Activated CD4-positive, alpha-beta memory T cell treated with anti-CD3 and anti-CD28 coated beads for 36 hours (primary cell): ENCODE results near the gene ZNF132. TPM values are rescaled to one million over a fixed set of nuclear protein-coding genes. Genes with fewer than 3 reads are reported as not detected.

ENCODE experiments used
- microRNA-seq: library from miRNA; unstranded; fragments of <30 nt; microRNA quantifications from one replicate; pipeline ENCODE4 v1.2.0, GENCODE V29; 2022; ENCODE audit warnings: borderline number of aligned reads, borderline microRNAs expressed, borderline replicate concordance
- total RNA-seq, 2 experiments: library from RNA; stranded (reverse); gene quantifications; one replicate each; pipeline ENCODE4 v1.2.3, GENCODE V29; 2021

ZNF132 gene
- total RNA-seq, 2 experiments from 2014 or later: 3.1 to 3.6 TPM

Small RNAs within 50 kb of the gene (microRNA-seq; reads per million reads assigned to microRNA genes)
- not detected for gene MIR4754

Other genes with a start within 250 kb of the ZNF132 start
- 10 to 100 TPM; 39.6 to 45.4 TPM for gene ZNF544, start 211.2 kb downstream of the ZNF132 start, total RNA-seq
- gene ZNF8, start 161.2 kb downstream of the ZNF132 start, total RNA-seq: 1 to 10 TPM; 3.7 to 3.9 TPM
- 10 to 100 TPM; 37.1 to 42.3 TPM for gene ERVK3-1, start 134.8 kb downstream of the ZNF132 start, total RNA-seq
- gene ZSCAN22, start 113.2 kb downstream of the ZNF132 start, total RNA-seq: 1 to 10 TPM; 3.1 to 3.3 TPM
- 10 to 100 TPM in 1 of 2 experiments, 1 to 10 TPM in 1; 9.9 to 12.9 TPM for gene A1BG, start 86.7 kb downstream of the ZNF132 start, total RNA-seq
- gene ZNF497, start 77.4 kb downstream of the ZNF132 start, total RNA-seq: under 1 TPM; 0.31 to 0.93 TPM
- 1 to 10 TPM; 2.1 to 2.4 TPM for gene ZNF837, start 59.1 kb downstream of the ZNF132 start, total RNA-seq
- gene RPS5, start 52.9 kb downstream of the ZNF132 start, total RNA-seq: 1,000 to 10,000 TPM; 1,415 to 1,438 TPM
- gene RNF225, start 44.5 kb downstream of the ZNF132 start, total RNA-seq: under 1 TPM; 0.21 to 0.31 TPM
- gene ZNF584, start 31.5 kb downstream of the ZNF132 start, total RNA-seq: 10 to 100 TPM in 1 of 2 experiments, 1 to 10 TPM in 1; 8.3 to 10.7 TPM
- gene ZNF324B, start 11.5 kb upstream of the ZNF132 start, total RNA-seq: 1 to 10 TPM; 7.7 to 7.8 TPM
- gene ZNF324, start 26.9 kb upstream of the ZNF132 start, total RNA-seq: 1 to 10 TPM; 7.0 to 8.3 TPM
- gene ZNF446, start 36.2 kb upstream of the ZNF132 start, total RNA-seq: 1 to 10 TPM; 6.4 to 7.5 TPM
- 10 to 100 TPM; 16.7 to 17.0 TPM for gene SLC27A5, start 71.8 kb upstream of the ZNF132 start, total RNA-seq
- gene ZBTB45, start 79.7 kb upstream of the ZNF132 start, total RNA-seq: 1 to 10 TPM; 9.9 to 10.0 TPM
- 100 to 1,000 TPM; 404 to 408 TPM for gene TRIM28, start 103.9 kb upstream of the ZNF132 start, total RNA-seq
- gene CHMP2A, start 115.0 kb upstream of the ZNF132 start, total RNA-seq: 100 to 1,000 TPM; 120 to 122 TPM
- gene UBE2M, start 118.5 kb upstream of the ZNF132 start, total RNA-seq: 100 to 1,000 TPM; 107 to 111 TPM
- gene MZF1, start 133.2 kb upstream of the ZNF132 start, total RNA-seq: 10 to 100 TPM; 13.3 to 14.4 TPM